Effector memory CD8-positive, alpha-beta T cell (primary cell): Measurements from ENCODE around the gene FRMPD2.
"Not testable (repeated sequence)": the region's sequence is repeated elsewhere in the genome, so short reads cannot be mapped to it uniquely, and the experiment has no call there.

ENCODE experiments used
- ATAC-seq: fragments of 150-1000 bp; cut with Tn5 transposase; replicated peaks from 2 replicates; pipeline ENCODE4 v1.10.0; 2021; ENCODE audit warnings: mild to moderate bottlenecking, moderate library complexity
- DNase-seq, 3 experiments: peaks; one replicate each; pipeline ENCODE4 v3.0.0; 2021
- H3K27ac Mint-ChIP-seq, 2 donors: one replicate each; pipeline ENCODE4 v1.8.0; 2022; ENCODE audit warnings: mild to moderate bottlenecking in 2 of 2, mixed read lengths in 2 of 2, moderate library complexity in 2 of 2
- H3K27me3 Mint-ChIP-seq, 2 donors: one replicate each; pipeline ENCODE4 v1.8.0; 2022; ENCODE audit warnings: mixed read lengths in 2 of 2
- H3K36me3 Mint-ChIP-seq: one replicate; pipeline ENCODE4 v1.8.0; 2022; ENCODE audit warnings: mild to moderate bottlenecking, moderate library complexity, mixed read lengths; ENCODE audit not compliant: insufficient read depth
- H3K4me1 Mint-ChIP-seq, 2 donors: one replicate each; pipeline ENCODE4 v1.8.0; 2022; ENCODE audit warnings: low read depth in 2 of 2, mixed read lengths in 2 of 2
- H3K4me3 Mint-ChIP-seq, 2 donors: one replicate each; pipeline ENCODE4 v1.8.0; 2022; ENCODE audit warnings: mild to moderate bottlenecking in 2 of 2, mixed read lengths in 2 of 2, moderate library complexity in 2 of 2
- H3K9me3 Mint-ChIP-seq, 2 donors: one replicate each; pipeline ENCODE4 v1.8.0; 2022; ENCODE audit warnings: mixed read lengths in 2 of 2

The FRMPD2 gene

GRCh38 chr10:48186264-48186804, 88.2 kb downstream of the FRMPD2 start:
- H3K4me3 Mint-ChIP-seq, H3K27ac Mint-ChIP-seq, H3K36me3 Mint-ChIP-seq, H3K4me1 Mint-ChIP-seq, ATAC-seq, H3K9me3 Mint-ChIP-seq, DNase-seq: not testable (repeated sequence)
- peaks cover 34 to 36% of the 10 kb centered on the region in 2 donors for H3K27me3 Mint-ChIP-seq

- ATAC-seq: no peak
- Mint-ChIP-seq H3K27me3 (peaks cover 26 to 36% of the 10 kb centered on the region in 2 donors), H3K4me1 (no peaks in the 10 kb centered on the region), H3K4me3 (no peak overlapping the region), H3K9me3 (peaks cover 0 to 2% of the 10 kb centered on the region in 2 donors), H3K36me3 (no peaks in the 10 kb centered on the region), H3K27ac (no peak overlapping the region)
- no peak for DNase-seq
These were observed 90.3 kb downstream of the FRMPD2 start for GRCh38 chr10:48184224-48184623.

GRCh38 chr10:48172715-48173114, 101.8 kb downstream of the FRMPD2 start:
- H3K27me3 Mint-ChIP-seq, H3K4me3 Mint-ChIP-seq, ATAC-seq, DNase-seq, H3K9me3 Mint-ChIP-seq, H3K4me1 Mint-ChIP-seq, H3K27ac Mint-ChIP-seq, H3K36me3 Mint-ChIP-seq: not testable (repeated sequence)

GRCh38 chr10:48160670-48161069, 113.8 kb downstream of the FRMPD2 start:
- H3K27ac Mint-ChIP-seq, H3K36me3 Mint-ChIP-seq, H3K27me3 Mint-ChIP-seq, H3K4me1 Mint-ChIP-seq, DNase-seq, H3K9me3 Mint-ChIP-seq, ATAC-seq, H3K4me3 Mint-ChIP-seq: not testable (repeated sequence)

- not testable (repeated sequence) for H3K4me3 Mint-ChIP-seq, H3K9me3 Mint-ChIP-seq
These were observed 114.3 kb downstream of the FRMPD2 start for GRCh38 chr10:48160163-48160562.

GRCh38 chr10:48154211-48155140, 120.0 kb downstream of the FRMPD2 start:
- not testable (repeated sequence) for H3K9me3 Mint-ChIP-seq, H3K36me3 Mint-ChIP-seq, H3K4me1 Mint-ChIP-seq, H3K27ac Mint-ChIP-seq, H3K27me3 Mint-ChIP-seq, DNase-seq, H3K4me3 Mint-ChIP-seq, ATAC-seq

More at GRCh38 chr10:48160163-48160562, 114.3 kb downstream of the FRMPD2 start:
- not testable (repeated sequence) for DNase-seq, ATAC-seq, H3K27ac Mint-ChIP-seq, H3K4me1 Mint-ChIP-seq, H3K36me3 Mint-ChIP-seq, H3K27me3 Mint-ChIP-seq

GRCh38 chr10:48147643-48148042, 126.9 kb downstream of the FRMPD2 start:
- H3K4me1 Mint-ChIP-seq, H3K4me3 Mint-ChIP-seq, H3K36me3 Mint-ChIP-seq, H3K9me3 Mint-ChIP-seq, DNase-seq, ATAC-seq, H3K27ac Mint-ChIP-seq, H3K27me3 Mint-ChIP-seq: not testable (repeated sequence)

- not testable (repeated sequence) for H3K36me3 Mint-ChIP-seq, H3K4me3 Mint-ChIP-seq, ATAC-seq, H3K27ac Mint-ChIP-seq, H3K27me3 Mint-ChIP-seq, H3K9me3 Mint-ChIP-seq, H3K4me1 Mint-ChIP-seq, DNase-seq
These were observed 130.5 kb downstream of the FRMPD2 start for GRCh38 chr10:48143721-48144642.

- H3K36me3 Mint-ChIP-seq, H3K27ac Mint-ChIP-seq, DNase-seq, H3K4me3 Mint-ChIP-seq, H3K4me1 Mint-ChIP-seq, ATAC-seq, H3K27me3 Mint-ChIP-seq, H3K9me3 Mint-ChIP-seq: not testable (repeated sequence)
These were observed 133.5 kb downstream of the FRMPD2 start for GRCh38 chr10:48140949-48141348.

- H3K4me3 Mint-ChIP-seq, H3K27me3 Mint-ChIP-seq, ATAC-seq, H3K9me3 Mint-ChIP-seq, H3K4me1 Mint-ChIP-seq, H3K27ac Mint-ChIP-seq, H3K36me3 Mint-ChIP-seq, DNase-seq: not testable (repeated sequence)
These were observed 134.3 kb downstream of the FRMPD2 start for GRCh38 chr10:48139953-48140850.

- not testable (repeated sequence) for H3K27ac Mint-ChIP-seq, H3K36me3 Mint-ChIP-seq, H3K27me3 Mint-ChIP-seq, H3K4me3 Mint-ChIP-seq, H3K9me3 Mint-ChIP-seq, DNase-seq, ATAC-seq, H3K4me1 Mint-ChIP-seq
These were observed 145.5 kb downstream of the FRMPD2 start for GRCh38 chr10:48128954-48129353.

- not testable (repeated sequence) for H3K9me3 Mint-ChIP-seq, H3K36me3 Mint-ChIP-seq, H3K27me3 Mint-ChIP-seq, H3K4me1 Mint-ChIP-seq, ATAC-seq, H3K4me3 Mint-ChIP-seq, DNase-seq, H3K27ac Mint-ChIP-seq
These were observed 148.2 kb downstream of the FRMPD2 start for GRCh38 chr10:48126251-48126650.

- ATAC-seq, H3K27ac Mint-ChIP-seq, H3K4me3 Mint-ChIP-seq, H3K36me3 Mint-ChIP-seq, DNase-seq, H3K4me1 Mint-ChIP-seq, H3K9me3 Mint-ChIP-seq, H3K27me3 Mint-ChIP-seq: not testable (repeated sequence)
These were observed 148.9 kb downstream of the FRMPD2 start for GRCh38 chr10:48125631-48126030.
